A673 (cell line): ENCODE data around the gene HAND1.

ENCODE experiments used
- CTCF ChIP-seq: fragments of 300-800, 200-600 bp; sonication (generic); conservative IDR thresholded peaks from 2 replicates; pipeline ENCODE4 v1.5.1; 2017; ENCODE audit warnings: low read depth, mild to moderate bottlenecking, antibody characterized with exemption, low read length, moderate library complexity, mixed read lengths
- EZH2 ChIP-seq: fragments of 200-600 bp; sonication (generic); IDR thresholded peaks from 2 replicates; pipeline ENCODE4 v1.6.1; 2017; ENCODE audit warnings: borderline replicate concordance, low read depth, mild to moderate bottlenecking, mixed read lengths, antibody characterized with exemption, low read length; ENCODE audit not compliant: poor library complexity, severe bottlenecking

- TF ChIP-seq CTCF = no peak
- TF ChIP-seq EZH2 = no peak
Measured at GRCh38 chr5:154473581-154474283, 4.3 kb downstream of the HAND1 start.
